Vagina (tissue), 2 donors: ENCODE data around the gene AKIRIN2. TPM values are rescaled to one million over a fixed set of nuclear protein-coding genes. Genes with fewer than 3 reads are reported as not detected.

Experiments
- DNase-seq, 2 donors: peaks; one replicate each; pipeline ENCODE4 v3.0.0-alpha.2; 2017; ENCODE audit errors: extremely low spot score in 2 of 2
- H3K27ac ChIP-seq: fragments of 200-600 bp; sonication (generic); one replicate; pipeline ENCODE4 v1.5.1; 2019
- H3K27me3 ChIP-seq: fragments of 200-600 bp; sonication (generic); one replicate; pipeline ENCODE4 v1.5.1; 2019
- H3K36me3 ChIP-seq, 2 donors: fragments of 200-600 bp; sonication (generic); one replicate each; pipeline ENCODE4 v1.5.1; 2017 to 2019
- H3K4me1 ChIP-seq: fragments of 200-600 bp; sonication (generic); one replicate; pipeline ENCODE4 v1.5.1; 2019
- H3K4me3 ChIP-seq, 2 donors: fragments of 200-600 bp; sonication (generic); 1 replicate in 1 of 2; 2 replicates in 1 of 2; pipeline ENCODE4 v1.5.1; 2016 to 2019
- H3K9me3 ChIP-seq: fragments of 200-600 bp; sonication (generic); one replicate; pipeline ENCODE4 v1.5.1; 2019
- POLR2A ChIP-seq, 2 donors: fragments of 450-650 bp; IDR thresholded peaks; one replicate each; pipeline ENCODE4 v1.6.1; 2017; ENCODE audit warnings: antibody characterized with exemption in 2 of 2, mild to moderate bottlenecking in 2 of 2, moderate library complexity in 2 of 2
- POLR2AphosphoS5 ChIP-seq, 2 donors: sonication (generic); formaldehyde crosslinking; IDR thresholded peaks; one replicate each; pipeline ENCODE4 v1.9.0; 2017; ENCODE audit warnings: antibody characterized with exemption in 2 of 2, mild to moderate bottlenecking in 2 of 2, low read depth in 1 of 2; ENCODE audit not compliant: insufficient read depth in 1 of 2
- intact Hi-C: fragments of 100-400 bp; cut with DNase I; formaldehyde crosslinking; loops from one replicate; pipeline ENCODE4 v1.15.1; 2023
- total RNA-seq: library from RNA; depleted of rRNA; stranded (reverse); fragments of >200 nt; gene quantifications from one replicate; pipeline ENCODE4 v1.2.3, GENCODE V29; 2016
- TF ChIP-seq, protein P1 (sequence below), 3 experiments: fragments of 450-650 bp in 2 of 3; fragments of 200-600 bp in 1 of 3; sonication (generic) in 1 of 3; IDR thresholded peaks; one replicate each; pipeline ENCODE4 v1.5.1; 2017 to 2019; ENCODE audit warnings: antibody characterized with exemption in 3 of 3, mild to moderate bottlenecking in 2 of 3, moderate library complexity in 2 of 3

The AKIRIN2 gene
- total RNA-seq, 1 donor from 2014 or later: 32.9 TPM

- TF ChIP-seq POLR2AphosphoS5 (IDR thresholded peaks at IDR 0.05; ENCODE audit: insufficient read depth in 1 of 2, low read depth in 1 of 2) (no peak), POLR2A (IDR thresholded peaks at IDR 0.05) (no peak)
- TF ChIP-seq, protein P1, sequence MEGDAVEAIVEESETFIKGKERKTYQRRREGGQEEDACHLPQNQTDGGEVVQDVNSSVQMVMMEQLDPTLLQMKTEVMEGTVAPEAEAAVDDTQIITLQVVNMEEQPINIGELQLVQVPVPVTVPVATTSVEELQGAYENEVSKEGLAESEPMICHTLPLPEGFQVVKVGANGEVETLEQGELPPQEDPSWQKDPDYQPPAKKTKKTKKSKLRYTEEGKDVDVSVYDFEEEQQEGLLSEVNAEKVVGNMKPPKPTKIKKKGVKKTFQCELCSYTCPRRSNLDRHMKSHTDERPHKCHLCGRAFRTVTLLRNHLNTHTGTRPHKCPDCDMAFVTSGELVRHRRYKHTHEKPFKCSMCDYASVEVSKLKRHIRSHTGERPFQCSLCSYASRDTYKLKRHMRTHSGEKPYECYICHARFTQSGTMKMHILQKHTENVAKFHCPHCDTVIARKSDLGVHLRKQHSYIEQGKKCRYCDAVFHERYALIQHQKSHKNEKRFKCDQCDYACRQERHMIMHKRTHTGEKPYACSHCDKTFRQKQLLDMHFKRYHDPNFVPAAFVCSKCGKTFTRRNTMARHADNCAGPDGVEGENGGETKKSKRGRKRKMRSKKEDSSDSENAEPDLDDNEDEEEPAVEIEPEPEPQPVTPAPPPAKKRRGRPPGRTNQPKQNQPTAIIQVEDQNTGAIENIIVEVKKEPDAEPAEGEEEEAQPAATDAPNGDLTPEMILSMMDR (IDR thresholded peaks at IDR 0.05): no peak
- peaks cover 0 to 6% of the 10 kb centered on the region in 2 donors for H3K36me3 ChIP-seq
- intact Hi-C loops: no loop called here
- H3K4me1 ChIP-seq: no peaks in the 10 kb centered on the region
- H3K27me3 ChIP-seq: no peaks in the 10 kb centered on the region
- no peak overlapping the region for H3K27ac ChIP-seq
- no peaks in the 10 kb centered on the region for H3K9me3 ChIP-seq
- DNase-seq: no peak
- no peak overlapping the region for H3K4me3 ChIP-seq
Measured at GRCh38 chr6:87668013-87668412, 34.0 kb downstream of the AKIRIN2 start.

GRCh38 chr6:87667032-87667431, 35.0 kb downstream of the AKIRIN2 start:
- DNase-seq: no peak
- Histone ChIP-seq H3K4me1 (no peaks in the 10 kb centered on the region), H3K9me3 (no peaks in the 10 kb centered on the region), H3K4me3 (no peak overlapping the region), H3K27ac (no peak overlapping the region), H3K36me3 (peaks cover 0 to 6% of the 10 kb centered on the region in 2 donors), H3K27me3 (no peaks in the 10 kb centered on the region)
- intact Hi-C loops: no loop called here
- TF ChIP-seq, protein P1 (IDR thresholded peaks at IDR 0.05): no peak
- TF ChIP-seq POLR2AphosphoS5 (IDR thresholded peaks at IDR 0.05; ENCODE audit: insufficient read depth in 1 of 2, low read depth in 1 of 2) (no peak), POLR2A (IDR thresholded peaks at IDR 0.05) (no peak)

DNA sequence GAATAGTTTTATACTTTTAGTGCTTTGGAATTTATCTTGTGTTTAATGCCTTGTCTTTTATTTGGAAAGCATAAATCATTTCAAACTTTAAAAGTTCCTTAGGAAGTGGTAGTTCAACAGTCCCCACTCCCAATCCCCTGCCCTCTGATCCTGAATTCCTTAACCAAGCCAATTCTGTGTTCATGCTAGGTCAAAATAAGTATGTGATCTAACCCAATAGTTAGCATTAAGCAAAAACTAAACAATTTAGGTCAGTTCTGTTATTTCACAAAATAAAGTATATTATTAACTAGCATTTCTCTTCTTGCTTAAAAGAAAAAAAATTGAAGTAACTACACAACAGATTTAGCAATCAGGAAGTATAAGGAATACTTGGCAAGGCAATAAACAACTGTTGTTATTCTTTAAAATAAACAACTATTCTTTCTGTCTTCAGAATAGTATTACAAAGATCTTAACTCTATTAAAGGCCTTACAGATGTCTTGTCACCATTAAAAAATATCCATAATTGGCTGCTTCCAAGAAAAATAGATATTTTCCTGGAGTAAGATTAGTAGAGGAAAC, 37.0 kb downstream of the AKIRIN2 start:
- no peak overlapping the region for H3K27ac ChIP-seq
- H3K36me3 ChIP-seq: peaks cover 0 to 6% of the 10 kb centered on the region in 2 donors
- intact Hi-C loops: no loop called here
- no peak overlapping the region for H3K4me3 ChIP-seq
- TF ChIP-seq POLR2AphosphoS5 (IDR thresholded peaks at IDR 0.05; ENCODE audit: insufficient read depth in 1 of 2, low read depth in 1 of 2) (no peak), POLR2A (IDR thresholded peaks at IDR 0.05) (no peak)
- TF ChIP-seq, protein P1 (IDR thresholded peaks at IDR 0.05): no peak
- H3K4me1 ChIP-seq: peaks cover 5% of the 10 kb centered on the region
- DNase-seq: no peak
- H3K27me3 ChIP-seq: no peaks in the 10 kb centered on the region
- H3K9me3 ChIP-seq: no peaks in the 10 kb centered on the region

GRCh38 chr6:87663434-87663833, 38.6 kb downstream of the AKIRIN2 start:
- no peak for TF ChIP-seq POLR2A (IDR thresholded peaks at IDR 0.05)
- no peak for TF ChIP-seq POLR2AphosphoS5 (IDR thresholded peaks at IDR 0.05; ENCODE audit: insufficient read depth in 1 of 2, low read depth in 1 of 2)
- TF ChIP-seq, protein P1 (IDR thresholded peaks at IDR 0.05): no peak
- Histone ChIP-seq H3K36me3 (no peaks in the 10 kb centered on the region), H3K4me3 (no peak overlapping the region), H3K27ac (no peak overlapping the region), H3K9me3 (no peaks in the 10 kb centered on the region), H3K27me3 (no peaks in the 10 kb centered on the region), H3K4me1 (peaks cover 5% of the 10 kb centered on the region)
- intact Hi-C loops: no loop called here
- no peak for DNase-seq

- Histone ChIP-seq H3K4me1 (peaks cover 5% of the 10 kb centered on the region), H3K9me3 (no peaks in the 10 kb centered on the region), H3K27ac (no peak overlapping the region), H3K36me3 (peaks cover 0 to 10% of the 10 kb centered on the region in 2 donors), H3K4me3 (no peak overlapping the region), H3K27me3 (no peaks in the 10 kb centered on the region)
- intact Hi-C loops: no loop called here
- DNase-seq: no peak
- TF ChIP-seq POLR2AphosphoS5 (IDR thresholded peaks at IDR 0.05; ENCODE audit: insufficient read depth in 1 of 2, low read depth in 1 of 2): no peak
- no peak for TF ChIP-seq POLR2A (IDR thresholded peaks at IDR 0.05)
Measured at GRCh38 chr6:87661503-87661902, 40.5 kb downstream of the AKIRIN2 start.
